Measurements from ENCODE around the gene ATP2B1.

DNA sequence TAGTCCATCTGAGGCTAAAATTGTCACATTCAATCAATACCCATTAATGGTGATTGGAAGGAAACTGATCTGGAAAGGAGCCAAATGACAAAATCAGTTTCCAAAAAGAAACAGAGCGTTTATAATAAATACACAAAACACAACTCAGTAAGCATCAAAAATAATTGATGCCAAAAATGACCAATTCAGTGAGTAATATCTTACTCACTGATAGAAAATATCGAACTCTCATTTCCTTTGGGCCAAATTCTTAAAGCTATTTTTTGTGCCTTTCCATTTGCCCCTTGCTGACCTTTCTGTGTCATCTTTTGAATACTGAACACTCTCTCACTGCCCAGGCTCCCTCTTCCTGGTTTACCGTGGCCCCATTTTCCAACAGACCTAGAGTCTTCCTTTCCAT lies 22.5 kb upstream of the ATP2B1 start:
- TF ChIP-seq CTCF (conservative IDR thresholded peaks at IDR 0.05; ENCODE audit: low read length), result no peak
- TF ChIP-seq EZH2phosphoT487 (IDR thresholded peaks at IDR 0.05; ENCODE audit: borderline replicate concordance), result no peak
